NB4 (cell line): ENCODE results near the gene NR1D2.

Source experiments
- MAX ChIP-seq: IDR thresholded peaks from 2 replicates; pipeline ENCODE4 v1.6.1; 2011; ENCODE audit warnings: low read depth, low read length
- POLR2A ChIP-seq: IDR thresholded peaks from 2 replicates; pipeline ENCODE4 v1.6.1; 2011; ENCODE audit warnings: mild to moderate bottlenecking; ENCODE audit not compliant: insufficient read length; ENCODE audit errors: extremely low read depth
- TF ChIP-seq, protein P1 (sequence below): IDR thresholded peaks from one replicate; pipeline ENCODE4 v1.5.1; 2012; ENCODE audit warnings: low read depth, low read length

GRCh38 chr3:23913182-23913581 is 31.9 kb upstream of the NR1D2 start:
- TF ChIP-seq POLR2A (no peak), MAX (no peak)
- TF ChIP-seq, protein P1, sequence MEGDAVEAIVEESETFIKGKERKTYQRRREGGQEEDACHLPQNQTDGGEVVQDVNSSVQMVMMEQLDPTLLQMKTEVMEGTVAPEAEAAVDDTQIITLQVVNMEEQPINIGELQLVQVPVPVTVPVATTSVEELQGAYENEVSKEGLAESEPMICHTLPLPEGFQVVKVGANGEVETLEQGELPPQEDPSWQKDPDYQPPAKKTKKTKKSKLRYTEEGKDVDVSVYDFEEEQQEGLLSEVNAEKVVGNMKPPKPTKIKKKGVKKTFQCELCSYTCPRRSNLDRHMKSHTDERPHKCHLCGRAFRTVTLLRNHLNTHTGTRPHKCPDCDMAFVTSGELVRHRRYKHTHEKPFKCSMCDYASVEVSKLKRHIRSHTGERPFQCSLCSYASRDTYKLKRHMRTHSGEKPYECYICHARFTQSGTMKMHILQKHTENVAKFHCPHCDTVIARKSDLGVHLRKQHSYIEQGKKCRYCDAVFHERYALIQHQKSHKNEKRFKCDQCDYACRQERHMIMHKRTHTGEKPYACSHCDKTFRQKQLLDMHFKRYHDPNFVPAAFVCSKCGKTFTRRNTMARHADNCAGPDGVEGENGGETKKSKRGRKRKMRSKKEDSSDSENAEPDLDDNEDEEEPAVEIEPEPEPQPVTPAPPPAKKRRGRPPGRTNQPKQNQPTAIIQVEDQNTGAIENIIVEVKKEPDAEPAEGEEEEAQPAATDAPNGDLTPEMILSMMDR: no peak
